ENCODE measurements around the gene CDK17.

CDK17 gene

DNA sequence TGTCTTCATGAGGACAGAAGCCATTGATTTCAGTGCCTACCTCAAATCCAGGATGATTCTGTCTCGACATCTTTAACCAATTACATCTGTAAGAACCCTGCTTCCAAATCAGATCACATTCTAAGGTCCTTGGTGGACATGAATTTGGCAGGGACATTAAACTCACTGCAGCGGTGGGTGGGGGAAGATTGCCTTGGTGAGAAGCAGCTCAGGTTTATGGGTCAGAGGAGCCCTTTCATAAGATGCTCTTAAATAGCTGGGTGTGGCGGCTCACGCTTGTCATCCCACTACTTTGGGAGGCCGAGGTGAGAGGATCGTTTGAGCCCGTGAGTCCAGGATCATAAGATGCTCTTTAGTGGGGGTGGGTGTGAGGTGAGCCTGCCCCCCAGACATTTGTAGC, 163.2 kb downstream of the CDK17 start:
- peak; percentile 47 for DNase-seq (ENCODE audit: low read depth, low spot score)
- H3K4me3 ChIP-seq (ENCODE audit: low read depth, low read length), result no peak overlapping the region
- TF ChIP-seq, protein P1, sequence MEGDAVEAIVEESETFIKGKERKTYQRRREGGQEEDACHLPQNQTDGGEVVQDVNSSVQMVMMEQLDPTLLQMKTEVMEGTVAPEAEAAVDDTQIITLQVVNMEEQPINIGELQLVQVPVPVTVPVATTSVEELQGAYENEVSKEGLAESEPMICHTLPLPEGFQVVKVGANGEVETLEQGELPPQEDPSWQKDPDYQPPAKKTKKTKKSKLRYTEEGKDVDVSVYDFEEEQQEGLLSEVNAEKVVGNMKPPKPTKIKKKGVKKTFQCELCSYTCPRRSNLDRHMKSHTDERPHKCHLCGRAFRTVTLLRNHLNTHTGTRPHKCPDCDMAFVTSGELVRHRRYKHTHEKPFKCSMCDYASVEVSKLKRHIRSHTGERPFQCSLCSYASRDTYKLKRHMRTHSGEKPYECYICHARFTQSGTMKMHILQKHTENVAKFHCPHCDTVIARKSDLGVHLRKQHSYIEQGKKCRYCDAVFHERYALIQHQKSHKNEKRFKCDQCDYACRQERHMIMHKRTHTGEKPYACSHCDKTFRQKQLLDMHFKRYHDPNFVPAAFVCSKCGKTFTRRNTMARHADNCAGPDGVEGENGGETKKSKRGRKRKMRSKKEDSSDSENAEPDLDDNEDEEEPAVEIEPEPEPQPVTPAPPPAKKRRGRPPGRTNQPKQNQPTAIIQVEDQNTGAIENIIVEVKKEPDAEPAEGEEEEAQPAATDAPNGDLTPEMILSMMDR (IDR thresholded peaks at IDR 0.05; ENCODE audit: low read depth, low read length), result no peak
- in situ Hi-C loops (cut with HindIII; ENCODE audit: low sequenced_read_pairs), result no loop called here

DNA sequence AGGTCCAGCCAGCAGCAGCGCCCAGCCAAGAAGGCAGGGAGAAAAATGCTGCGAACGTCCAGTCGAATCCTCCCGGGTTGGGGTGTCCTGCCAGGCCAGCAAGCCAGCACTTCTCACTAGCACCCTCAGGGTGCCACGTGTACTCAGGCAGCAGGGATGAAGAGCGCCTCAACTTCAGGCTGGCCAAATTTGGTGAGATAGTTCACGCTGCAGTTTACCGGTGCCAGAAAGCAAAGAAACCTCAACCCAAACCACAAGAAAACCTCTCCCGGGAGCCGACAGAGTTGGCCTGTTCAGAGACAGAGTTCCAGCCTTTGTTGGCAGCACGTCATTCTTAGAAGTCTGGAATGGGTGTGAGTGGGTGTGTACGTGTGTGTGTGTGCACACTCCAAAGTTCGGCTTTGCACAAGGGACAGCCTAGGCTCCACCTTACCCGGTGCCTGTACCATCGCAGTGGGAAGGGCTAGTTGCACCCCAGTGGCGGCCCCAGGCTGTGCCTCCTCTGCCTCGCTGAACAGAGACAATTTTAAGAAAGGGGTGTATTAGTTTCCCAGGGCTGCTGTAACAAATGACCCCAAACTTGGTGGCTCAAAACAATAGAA, 163.9 kb downstream of the CDK17 start:
- TF ChIP-seq, protein P1 (IDR thresholded peaks at IDR 0.05; ENCODE audit: low read depth, low read length), result no peak
- H3K4me3 ChIP-seq (ENCODE audit: low read depth, low read length), result no peak overlapping the region
- peak; percentile 85 for DNase-seq (ENCODE audit: low read depth, low spot score)
- in situ Hi-C loops (cut with HindIII; ENCODE audit: low sequenced_read_pairs), result no loop called here

DNA sequence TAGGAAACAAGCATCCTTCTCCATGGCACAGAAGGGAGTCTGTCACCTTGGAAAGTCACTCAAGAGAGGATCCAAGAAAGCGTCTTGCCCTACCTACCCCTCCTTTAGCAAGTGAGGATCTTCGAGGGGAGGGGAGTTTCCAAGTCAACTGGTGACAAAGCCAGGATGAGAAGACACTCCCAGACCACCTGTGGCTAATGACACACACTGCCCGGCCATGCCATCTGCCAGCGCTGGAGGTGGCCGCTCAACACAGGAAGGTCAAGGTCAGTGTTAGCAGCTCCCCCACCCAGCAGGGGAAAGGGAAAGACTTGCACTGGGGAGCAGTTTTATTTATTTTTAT, 164.8 kb downstream of the CDK17 start:
- in situ Hi-C loops (cut with HindIII; ENCODE audit: low sequenced_read_pairs), result no loop called here
- TF ChIP-seq, protein P1 (IDR thresholded peaks at IDR 0.05; ENCODE audit: low read depth, low read length), result no peak
- peak; percentile 33 for DNase-seq (ENCODE audit: low read depth, low spot score)
- H3K4me3 ChIP-seq (ENCODE audit: low read depth, low read length), result no peak overlapping the region

DNA sequence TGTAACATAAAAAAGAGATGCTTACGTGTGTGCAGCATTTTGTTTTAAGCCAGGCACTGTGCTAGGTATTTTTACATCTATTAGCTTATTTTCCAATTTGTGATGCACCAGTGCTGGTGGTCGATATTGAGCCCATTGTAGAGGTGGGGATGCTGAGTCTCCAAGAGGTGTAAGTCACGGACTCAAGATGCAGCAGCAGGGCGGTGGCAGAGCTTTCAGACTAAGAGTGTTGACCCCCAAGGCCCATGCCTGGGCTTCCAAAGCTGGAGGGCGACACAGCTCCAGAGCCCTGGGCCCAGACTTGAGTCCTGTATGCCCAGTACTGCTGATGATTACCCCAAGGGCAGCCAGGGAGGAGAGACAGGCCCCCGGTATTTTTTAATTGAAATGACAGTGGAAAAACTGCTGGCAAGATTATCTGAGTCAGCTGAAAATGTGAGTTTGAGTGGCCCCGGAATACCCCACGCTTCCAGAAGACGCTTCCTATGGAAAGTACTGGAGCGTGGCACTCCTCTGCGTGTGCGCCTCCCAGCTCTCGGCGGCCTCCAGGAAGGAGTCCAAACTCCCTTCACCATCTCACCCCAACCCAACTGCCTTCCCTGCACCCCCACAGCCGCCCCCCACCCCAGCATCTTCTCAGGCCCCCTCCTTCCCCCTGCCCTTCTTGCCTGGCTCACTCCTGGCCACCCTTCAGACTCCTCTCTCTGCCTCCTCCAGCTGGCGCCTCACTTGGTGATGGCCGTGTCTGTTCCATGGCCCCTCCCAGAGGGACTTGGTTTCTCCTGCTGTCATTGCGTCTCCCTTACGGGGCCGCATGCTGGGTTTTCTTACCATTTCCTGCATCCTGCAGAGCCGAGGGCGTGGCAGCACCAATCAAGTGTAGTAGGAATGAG, 165.4 kb downstream of the CDK17 start:
- DNase-seq (ENCODE audit: low read depth, low spot score), result no peak
- TF ChIP-seq, protein P1 (IDR thresholded peaks at IDR 0.05; ENCODE audit: low read depth, low read length), result no peak
- in situ Hi-C loops (cut with HindIII; ENCODE audit: low sequenced_read_pairs), result no loop called here
- no peak overlapping the region for H3K4me3 ChIP-seq (ENCODE audit: low read depth, low read length)

DNA sequence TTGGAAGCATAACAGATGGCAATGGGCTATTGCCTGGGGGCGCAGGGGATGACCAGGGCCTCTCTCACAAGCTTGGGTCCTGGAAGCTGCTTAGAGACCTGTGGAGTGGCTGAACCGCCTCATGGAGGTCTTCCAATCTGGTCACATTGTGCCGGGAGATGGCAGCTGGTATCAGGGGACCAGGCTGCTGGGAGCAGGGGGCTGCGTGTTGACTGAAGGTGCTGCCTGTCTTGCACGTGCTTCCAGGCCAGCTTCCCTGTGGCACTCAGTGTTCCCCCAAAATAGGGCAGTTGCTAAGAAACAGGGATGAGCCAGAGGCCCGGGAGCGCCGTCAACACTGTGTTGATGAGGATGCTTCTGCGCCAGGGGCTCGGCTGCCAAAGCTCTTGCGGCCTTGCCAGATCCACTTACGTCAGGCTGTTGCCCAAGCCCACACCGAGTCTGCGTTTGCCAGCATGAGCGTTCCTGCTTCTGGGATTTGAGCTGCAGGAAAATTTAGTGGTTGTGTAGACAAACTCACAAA, 166.2 kb downstream of the CDK17 start:
- DNase-seq (ENCODE audit: low read depth, low spot score), result peak; percentile 97
- TF ChIP-seq, protein P1 (IDR thresholded peaks at IDR 0.05; ENCODE audit: low read depth, low read length), result no peak
- in situ Hi-C loops (cut with HindIII; ENCODE audit: low sequenced_read_pairs), result no loop called here
- H3K4me3 ChIP-seq (ENCODE audit: low read depth, low read length), result no peak overlapping the region

DNA sequence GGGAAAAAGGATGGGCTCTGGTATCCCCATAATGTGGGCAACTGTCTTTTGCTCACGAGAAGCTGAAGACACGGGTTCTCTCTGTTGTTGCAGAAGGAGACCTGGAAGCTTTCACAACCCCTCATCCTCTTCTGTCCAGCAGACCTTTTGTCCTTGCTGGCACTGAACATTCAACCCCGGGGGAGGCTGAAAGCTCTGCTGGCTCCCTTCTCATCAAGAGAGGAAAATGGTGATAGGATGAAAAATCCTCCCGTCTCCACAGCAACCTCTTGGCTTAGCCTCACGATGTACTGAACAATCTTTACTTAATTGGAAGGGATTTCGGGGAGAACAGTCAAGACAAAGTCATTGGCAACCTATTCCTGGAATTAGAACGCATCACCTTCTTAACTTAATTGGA, 167.1 kb downstream of the CDK17 start:
- in situ Hi-C loops (cut with HindIII; ENCODE audit: low sequenced_read_pairs), result no loop called here
- TF ChIP-seq, protein P1 (IDR thresholded peaks at IDR 0.05; ENCODE audit: low read depth, low read length), result no peak

More for the DNA sequence above, 167.1 kb downstream of the CDK17 start:
- no peak overlapping the region for H3K4me3 ChIP-seq (ENCODE audit: low read depth, low read length)
- no peak for DNase-seq (ENCODE audit: low read depth, low spot score)
